GM18505 (cell line): Measurements from ENCODE around the gene CHN2.

Source experiments
- ATAC-seq: cut with Tn5 transposase; IDR thresholded peaks from one replicate; pipeline ENCODE4 v1.9.1; 2021; ENCODE audit not compliant: unreplicated experiment
- POLR2A ChIP-seq: IDR thresholded peaks from 4 replicates; pipeline ENCODE4 v1.6.1; 2011; ENCODE audit warnings: borderline replicate concordance; ENCODE audit not compliant: insufficient read depth, insufficient read length; ENCODE audit errors: extremely low read depth

The CHN2 gene

DNA sequence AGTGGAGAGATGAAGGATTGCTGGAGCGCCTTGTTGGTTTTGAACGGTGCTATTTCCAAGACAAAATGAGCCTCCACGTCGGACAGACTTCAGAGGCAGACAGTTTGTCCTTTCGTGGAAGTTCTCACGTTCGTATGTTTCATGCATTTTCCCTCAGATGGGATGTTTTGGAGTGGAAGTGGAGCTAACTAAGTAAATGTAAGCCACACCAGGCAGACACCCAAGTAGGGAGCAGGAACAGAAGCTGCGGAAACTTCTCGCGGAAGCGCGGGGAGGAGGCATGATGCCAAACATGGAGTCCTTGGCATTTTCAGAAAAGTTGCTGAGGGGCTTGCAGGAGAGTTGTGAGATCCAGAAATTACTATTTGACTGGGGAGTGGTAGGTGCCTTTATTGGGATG, 223.5 kb downstream of the CHN2 start:
- TF ChIP-seq POLR2A = no peak
- no peak for ATAC-seq

DNA sequence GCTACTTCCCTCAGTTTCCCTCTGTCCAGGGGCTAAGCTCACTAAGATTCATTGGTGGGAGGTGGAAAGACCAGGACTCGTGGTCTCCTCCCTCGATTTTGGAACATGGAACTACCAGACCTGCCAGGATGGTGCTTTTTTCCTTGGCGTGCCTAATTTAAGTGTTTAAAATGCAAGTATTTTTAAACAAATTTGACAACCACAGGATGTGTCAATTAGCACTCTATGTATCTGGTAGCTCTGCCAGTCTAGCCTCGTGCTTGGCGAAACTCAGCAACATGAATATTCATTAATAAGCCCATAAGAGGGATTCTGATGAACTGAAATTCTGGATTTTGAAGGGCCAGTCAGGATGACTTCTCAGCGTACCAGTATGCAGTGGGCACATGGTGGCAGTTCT, 224.1 kb downstream of the CHN2 start:
- TF ChIP-seq POLR2A = no peak
- ATAC-seq = no peak

GRCh38 chr7:29420011-29420410, 225.4 kb downstream of the CHN2 start:
- no peak for TF ChIP-seq POLR2A
- no peak for ATAC-seq

- no peak for ATAC-seq
- no peak for TF ChIP-seq POLR2A
Observed at GRCh38 chr7:29421010-29421956, 226.7 kb downstream of the CHN2 start.

GRCh38 chr7:29422829-29423228, 228.3 kb downstream of the CHN2 start:
- no peak for TF ChIP-seq POLR2A
- no peak for ATAC-seq

DNA sequence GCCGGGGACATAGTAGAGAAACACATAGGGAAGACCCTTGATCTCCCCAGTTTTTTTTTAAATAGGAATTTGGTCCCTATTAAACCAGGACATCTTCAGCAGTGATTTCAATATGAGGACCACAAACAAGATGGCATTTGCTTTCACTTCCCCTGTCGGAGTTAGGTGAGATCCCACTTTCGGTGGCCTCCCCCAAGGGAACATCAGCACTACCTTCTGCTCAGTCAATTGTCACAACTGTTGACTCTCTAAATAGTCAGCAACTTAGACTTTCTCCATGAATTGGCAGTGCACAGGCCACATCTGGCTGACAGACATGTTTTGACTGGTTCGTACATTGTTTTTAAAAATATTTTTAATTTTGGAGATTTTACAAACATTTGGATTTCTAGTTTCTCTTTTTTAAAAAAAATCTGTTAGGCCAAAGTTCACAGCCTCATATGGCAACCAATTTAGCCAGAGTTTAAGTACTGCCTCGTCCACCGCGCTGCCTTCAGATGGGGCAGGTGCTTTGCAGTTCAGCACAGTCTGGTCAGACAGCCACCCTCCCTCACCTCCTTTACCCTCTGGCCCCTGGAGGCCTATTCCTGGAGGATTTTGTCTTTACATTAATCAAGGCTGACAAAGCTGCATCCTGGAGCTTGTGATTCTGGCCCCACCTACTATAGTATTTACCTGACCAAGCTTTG, 229.9 kb downstream of the CHN2 start:
- ATAC-seq = no peak

GRCh38 chr7:29424984-29425309, 230.4 kb downstream of the CHN2 start:
- no peak for TF ChIP-seq POLR2A
- ATAC-seq = no peak

More for the DNA sequence above, 229.9 kb downstream of the CHN2 start:
- TF ChIP-seq POLR2A = no peak

DNA sequence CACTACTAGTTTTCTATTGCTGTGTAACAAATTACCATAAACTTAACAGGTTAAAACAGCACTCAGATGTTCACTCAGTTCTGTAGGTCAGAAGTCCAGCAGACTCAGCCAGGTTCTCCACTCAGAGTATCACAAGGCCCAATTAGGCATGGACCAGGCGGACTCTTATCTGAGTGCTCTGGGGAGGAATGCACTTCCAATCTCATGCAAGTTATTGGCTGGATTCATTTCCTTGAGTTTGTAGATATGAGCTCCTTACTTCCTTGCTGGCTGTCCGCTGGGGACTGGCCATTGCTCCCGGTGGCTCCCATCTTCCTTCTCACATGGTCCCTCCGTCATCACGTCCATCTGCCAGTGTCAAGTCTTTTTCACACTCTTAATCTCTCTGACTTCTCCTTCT, 232.0 kb downstream of the CHN2 start:
- ATAC-seq = no peak
- TF ChIP-seq POLR2A = no peak

DNA sequence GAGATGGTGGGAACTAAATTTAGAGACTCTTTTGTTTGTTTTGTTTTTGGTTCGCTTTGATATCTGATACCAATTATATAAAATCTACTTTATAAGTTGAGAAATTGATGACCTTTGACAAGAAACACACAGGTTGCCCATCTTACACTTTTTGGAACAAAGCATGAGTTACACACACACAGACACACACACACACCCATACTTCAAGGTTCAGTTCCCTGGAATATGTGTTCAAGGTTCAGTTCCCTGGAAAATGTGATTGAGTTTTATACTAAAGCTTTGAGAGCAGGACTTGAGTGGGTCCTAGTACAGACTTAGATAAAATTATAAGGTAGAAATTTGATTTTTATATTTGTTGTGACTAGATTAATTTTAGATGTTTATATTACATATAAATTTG, 234.8 kb downstream of the CHN2 start:
- TF ChIP-seq POLR2A = no peak

DNA sequence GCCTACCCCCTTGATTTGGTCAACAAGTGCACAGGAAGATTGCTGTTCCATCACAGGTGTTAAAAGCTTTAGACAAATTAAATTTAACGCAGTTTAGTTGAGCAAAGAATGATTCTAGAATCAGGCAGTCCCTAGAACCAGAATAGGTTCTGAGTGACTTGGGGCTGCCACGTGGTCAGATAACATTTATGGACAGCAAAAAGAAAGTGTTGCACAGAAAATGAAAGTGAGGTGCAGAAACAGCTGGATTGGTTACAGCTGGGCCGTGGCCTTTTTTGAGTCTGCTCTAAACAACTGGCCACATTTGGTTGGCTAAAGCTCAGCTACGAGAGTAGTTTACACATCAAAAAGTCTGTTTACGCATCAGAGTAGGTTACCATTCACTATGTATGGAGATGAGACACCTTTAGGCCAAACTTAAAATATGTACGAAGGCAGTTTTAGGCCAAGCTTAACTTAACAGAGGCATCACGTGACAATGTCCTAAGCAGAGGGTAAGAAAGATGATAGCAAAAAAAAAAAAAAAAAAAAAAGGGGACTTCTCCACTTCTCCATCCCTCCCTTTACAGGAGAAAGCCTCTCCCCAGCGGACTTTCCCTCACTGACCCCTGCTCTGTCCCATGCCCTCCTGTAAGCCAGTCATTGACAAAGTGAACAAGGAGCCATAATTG, 235.8 kb downstream of the CHN2 start:
- no peak for TF ChIP-seq POLR2A
- no peak for ATAC-seq

More for the DNA sequence above, 234.8 kb downstream of the CHN2 start:
- no peak for ATAC-seq

- TF ChIP-seq POLR2A = no peak
- ATAC-seq = no peak
Observed at GRCh38 chr7:29431686-29432085, 237.1 kb downstream of the CHN2 start.

DNA sequence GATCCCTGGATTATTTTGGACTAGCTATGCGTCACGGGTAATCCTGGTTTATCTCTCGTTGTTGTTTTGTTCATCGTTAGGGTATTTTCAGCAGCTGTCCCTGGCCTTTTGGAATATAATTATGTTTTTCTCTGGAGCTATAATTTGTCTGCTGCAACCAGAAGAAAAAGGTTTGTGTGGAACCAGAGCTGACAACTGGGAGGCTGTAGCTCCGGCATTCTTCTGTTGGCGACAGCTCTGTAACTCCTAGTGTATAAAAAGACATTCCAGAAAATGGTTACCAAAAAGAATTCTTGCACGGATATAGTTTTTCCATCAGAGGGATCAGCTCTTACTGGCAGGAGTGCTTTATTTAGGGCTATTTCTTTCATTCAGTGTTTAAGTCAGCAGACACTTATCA, 238.1 kb downstream of the CHN2 start:
- ATAC-seq = no peak
- no peak for TF ChIP-seq POLR2A

- ATAC-seq = no peak
- no peak for TF ChIP-seq POLR2A
Observed at GRCh38 chr7:29434380-29434768, 239.8 kb downstream of the CHN2 start.
